Right renal cortex interstitium (tissue), 3 donors: ENCODE measurements around the gene ANKMY1. TPM values are rescaled to one million over a fixed set of nuclear protein-coding genes. Genes with fewer than 3 reads are reported as not detected.
"Not testable (repeated sequence)": the region's sequence is repeated elsewhere in the genome, so short reads cannot be mapped to it uniquely, and the experiment has no call there.

Experiments
- DNase-seq, 3 donors: peaks; one replicate each; pipeline ENCODE4 v3.0.0-alpha.2; 2013; ENCODE audit warnings: low read depth in 3 of 3, low spot score in 2 of 3
- polyA plus RNA-seq, 3 donors: library from polyadenylated mRNA; unstranded; fragments of 120-200 nt; gene quantifications; one replicate each; pipeline ENCODE4 v1.2.1, GENCODE V29; 2013; ENCODE audit not compliant: insufficient read length in 3 of 3

The ANKMY1 gene
- polyA plus RNA-seq, 3 donors = 8.7 to 11.9 (median 9.0) TPM

DNA sequence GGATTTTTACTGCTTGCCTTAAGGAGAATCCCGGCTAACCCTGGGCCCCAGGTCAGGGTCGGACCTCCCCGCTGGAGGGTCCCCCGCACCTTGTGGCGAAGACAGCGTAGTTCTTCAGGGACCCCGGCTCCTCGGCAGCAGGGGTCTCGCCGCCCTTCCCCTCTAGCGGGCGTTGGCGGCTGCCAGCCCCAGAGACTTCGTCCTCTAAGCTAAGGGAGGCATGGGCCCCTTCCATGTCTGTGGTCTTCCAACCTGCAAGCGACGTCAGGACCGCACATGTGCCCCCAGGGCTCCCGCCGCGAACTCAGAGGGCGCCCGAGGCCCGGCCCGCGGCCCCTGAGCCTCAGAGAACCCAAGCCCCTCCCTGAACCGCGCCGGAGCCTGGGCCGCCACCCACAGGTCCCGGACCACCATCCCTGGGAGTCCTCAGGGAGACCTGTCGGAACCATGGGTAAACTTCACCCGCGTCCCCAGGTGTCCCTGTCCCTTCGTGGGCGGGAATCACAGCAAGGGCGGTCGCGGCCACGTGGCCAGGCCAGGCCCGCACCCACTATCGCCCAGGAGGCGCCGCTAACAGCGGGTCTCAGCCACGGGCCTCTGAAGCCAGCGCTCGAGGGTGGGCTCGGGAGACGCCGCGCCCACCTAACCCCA lies 562 bp downstream of the ANKMY1 start:
- no peak for DNase-seq

DNA sequence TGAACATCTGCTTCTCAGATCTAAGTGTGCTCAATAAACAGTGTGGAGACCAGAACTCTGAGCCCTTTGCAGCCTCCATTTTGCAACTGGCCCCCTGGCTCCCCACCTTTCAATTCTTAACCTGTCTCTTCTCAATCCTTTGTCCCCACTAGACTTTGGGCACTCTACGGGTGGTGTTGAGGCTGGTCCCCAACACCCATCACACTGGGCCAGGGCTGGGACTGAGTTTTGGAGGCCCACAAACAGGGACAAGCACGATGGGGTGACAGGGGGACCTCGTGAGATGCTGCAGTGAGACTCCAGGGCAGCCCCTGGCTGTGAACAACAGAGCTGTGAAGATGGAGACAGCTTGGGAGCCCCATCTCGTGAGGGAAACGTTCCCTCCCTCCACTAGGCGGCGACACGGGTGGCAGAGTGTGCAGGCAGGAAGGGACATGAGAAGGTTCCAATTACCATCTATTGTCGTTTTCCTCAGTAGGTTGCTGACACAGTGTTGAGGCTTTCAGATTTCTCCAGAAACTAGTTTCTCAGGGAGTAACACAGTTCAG lies 1.2 kb downstream of the ANKMY1 start:
- no peak for DNase-seq

DNA sequence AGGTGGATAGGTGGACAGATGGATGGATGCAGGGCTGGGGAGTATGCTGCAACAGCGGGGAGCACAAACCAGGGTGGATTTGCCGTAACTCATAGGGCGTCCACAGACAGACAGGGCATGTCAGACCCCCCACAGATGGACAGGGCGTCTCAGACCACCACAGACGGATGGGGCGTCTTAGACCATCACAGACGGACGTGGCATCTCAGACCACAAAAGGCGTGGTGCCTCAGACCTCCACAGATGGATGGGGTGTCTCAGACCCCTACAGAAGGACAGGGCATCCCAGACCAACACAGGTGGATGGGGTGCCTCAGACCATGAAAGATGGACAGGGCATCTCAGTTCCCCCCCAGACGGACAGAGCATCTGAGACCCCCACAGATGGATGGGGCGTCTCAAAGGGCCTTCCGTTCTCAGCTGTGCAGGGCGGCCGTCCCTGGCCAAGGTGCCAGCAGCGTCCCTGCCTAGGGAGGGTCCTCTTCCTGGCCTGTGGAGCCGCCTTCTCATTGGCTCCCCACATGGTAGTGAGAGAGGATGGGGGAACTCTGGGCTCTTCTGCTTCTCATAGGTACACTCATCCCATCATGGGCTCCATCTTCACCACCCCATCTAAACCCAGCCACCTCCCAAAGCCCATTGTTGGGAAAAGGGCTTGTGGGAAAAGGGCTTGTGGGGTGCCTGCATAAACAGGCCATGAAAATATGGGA lies 2.1 kb downstream of the ANKMY1 start:
- no peak for DNase-seq

DNA sequence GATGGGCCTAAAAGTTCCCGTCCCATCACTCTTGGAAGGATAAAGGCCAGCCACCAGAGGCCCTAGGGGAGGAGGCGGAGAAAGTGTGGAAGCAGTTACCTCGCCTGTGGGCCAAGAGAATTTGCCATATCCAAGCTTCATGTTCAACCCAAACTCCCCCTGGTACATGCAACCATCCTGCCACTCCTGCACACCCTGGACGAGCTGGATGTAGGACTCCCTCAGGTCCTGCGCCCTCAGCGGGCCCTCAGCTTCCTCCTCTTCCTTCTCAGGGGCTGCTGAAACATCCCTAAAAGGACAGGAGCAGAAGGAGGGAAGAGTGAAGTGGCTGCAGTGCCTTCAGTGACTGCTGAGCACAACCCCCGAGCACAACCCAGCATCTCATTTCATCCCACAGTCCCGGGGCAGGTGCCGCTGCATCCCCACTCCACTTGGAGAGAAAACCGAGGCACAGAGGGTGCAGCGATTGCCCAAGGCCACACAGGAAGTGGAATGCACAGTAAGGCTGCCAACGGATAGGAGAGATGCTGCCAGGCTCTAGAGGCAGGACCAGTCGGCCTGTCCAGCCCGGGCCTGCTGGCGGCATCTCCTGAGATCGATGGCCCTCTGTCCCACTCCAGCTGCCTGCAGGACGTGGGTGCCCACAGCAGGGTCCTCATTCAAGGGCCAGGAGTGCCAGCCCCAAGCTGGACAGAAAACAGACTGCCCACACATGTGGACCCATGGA lies 2.9 kb downstream of the ANKMY1 start:
- no peak for DNase-seq

DNA sequence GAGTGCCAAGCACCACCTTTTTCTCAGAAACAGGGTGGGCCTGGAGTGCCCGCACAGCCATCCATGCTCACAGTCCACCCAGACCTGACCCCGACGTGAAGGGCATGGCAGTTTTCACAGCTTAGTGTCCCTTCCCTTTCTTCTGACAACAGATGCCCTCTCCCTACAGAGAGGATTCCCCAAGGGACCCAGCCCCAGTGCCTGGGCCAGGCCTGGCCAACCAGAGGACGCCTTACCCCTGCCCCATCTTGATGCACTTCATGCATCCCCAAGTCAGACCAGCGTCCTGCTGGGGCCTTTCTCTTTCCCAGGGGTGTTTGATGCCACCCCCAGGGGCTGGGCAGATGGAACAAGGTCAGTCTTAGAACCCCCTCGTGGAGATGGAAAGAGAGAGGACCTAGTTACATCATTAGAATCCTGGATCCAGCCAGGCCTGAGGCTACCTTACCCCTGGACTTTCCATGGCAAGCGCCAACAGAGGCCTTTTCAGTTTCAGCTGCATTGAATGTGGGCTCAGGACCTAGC lies 3.8 kb downstream of the ANKMY1 start:
- DNase-seq = no peak

DNA sequence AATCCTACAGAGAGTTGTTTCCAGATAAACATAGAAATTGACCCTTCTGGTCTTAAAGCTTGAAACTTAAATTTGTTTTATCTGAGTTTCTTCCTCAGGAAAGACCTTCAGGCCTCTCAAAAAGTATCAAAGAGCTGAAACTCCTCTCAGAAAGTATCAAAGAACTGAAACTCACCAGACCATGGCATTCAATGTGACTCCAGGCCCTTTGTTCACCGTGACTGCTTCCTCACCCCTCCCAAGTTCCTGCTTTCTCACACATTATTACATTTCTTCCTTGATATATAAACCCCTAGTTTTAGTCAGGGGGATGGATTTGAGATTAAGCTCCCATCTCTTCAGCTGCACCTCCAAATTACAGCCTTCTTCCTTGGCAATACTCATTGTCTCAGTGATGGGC lies 6.0 kb downstream of the ANKMY1 start:
- no peak for DNase-seq

DNA sequence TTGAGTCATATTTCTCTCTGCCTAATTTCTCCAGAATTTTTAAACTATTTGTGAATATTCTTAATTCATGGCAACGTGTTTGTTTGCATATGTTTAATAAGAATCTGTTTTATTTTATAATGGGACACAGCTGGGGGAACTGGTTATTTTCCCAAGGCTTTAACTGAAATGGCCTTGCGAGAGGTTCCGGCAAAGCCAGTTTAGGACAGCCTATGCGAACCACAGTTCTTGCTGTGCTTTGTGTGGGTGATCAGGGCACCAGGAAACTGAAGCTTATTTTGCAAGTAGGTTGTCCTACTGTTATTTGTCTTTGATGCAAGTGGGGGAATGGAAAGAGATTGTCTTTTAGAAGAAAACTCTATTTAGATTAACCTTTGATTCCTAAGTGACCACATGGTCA lies 6.5 kb downstream of the ANKMY1 start:
- DNase-seq = no peak

DNA sequence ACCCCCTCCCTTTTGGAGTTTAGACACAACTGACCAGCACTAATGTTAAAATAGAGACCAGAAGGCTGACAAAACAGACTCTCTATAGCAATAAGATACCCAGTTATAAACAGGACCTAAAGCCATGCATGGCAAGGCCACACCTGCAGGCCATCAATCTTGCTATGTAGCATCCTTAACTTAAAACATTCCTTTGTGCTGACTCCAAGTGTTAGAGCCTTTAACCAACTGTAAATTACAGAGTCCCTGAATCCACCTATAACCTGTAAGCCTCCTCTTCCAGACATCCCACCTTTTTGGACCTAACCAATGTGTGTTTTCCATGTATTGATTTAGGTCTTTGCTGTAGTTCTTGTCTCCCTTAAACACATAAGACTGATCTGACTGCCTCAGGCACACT lies 17.9 kb downstream of the ANKMY1 start:
- no peak for DNase-seq

DNA sequence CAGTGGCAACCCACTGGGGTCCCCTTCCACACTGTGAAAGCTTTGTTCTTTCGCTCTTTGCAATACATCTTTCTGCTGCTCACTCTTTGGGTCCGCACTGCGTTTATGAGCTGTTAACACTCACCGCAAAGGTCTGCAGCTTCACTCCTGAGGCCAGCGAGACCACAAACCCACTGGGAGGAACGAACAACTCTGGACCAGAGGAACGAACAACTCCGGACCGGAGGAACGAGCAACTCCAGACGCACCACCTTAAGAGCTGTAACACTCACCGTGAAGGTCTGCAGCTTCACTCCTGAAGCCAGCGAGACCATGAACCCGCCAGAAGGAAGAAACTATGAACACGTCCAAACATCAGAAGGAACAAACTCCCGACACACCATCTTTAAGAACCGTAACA lies 18.7 kb downstream of the ANKMY1 start:
- DNase-seq = not testable (repeated sequence)

DNA sequence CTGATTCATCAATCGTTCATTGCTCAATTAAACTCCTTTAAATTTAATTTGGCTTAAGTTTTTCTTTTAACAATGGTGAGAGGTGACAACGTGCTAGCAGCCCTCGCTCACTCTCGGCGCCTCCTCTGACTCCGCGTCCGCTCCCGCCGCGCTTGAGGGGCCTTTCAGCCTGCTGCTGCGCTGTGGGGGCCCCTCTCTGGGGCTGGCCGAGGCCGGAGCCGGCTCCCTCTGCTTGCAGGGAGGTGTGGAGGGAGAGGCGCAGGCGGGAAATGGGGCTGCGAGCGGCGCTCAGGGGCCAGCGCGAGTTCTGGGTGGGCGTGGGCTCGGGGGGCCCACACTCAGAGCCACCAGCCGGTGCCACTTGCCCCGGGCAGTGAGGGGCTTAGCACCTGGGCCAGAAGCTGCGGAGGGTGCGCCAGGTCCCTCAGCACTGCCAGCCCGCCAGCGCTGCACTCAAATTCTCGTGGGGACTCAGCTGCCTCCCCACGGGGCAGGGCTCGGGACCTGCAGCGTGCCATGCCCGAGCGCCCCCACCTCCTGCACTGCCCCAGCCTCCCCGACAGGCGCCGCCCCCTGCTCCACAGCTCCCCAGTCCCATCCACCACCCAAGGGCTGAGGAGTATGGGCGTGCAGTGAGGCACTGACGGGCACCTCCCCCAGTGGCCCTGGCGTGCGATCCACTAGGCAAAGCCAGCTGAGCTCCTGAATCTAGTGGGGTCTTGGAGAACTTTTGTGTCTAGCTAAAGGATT lies 19.6 kb downstream of the ANKMY1 start:
- no peak for DNase-seq

DNA sequence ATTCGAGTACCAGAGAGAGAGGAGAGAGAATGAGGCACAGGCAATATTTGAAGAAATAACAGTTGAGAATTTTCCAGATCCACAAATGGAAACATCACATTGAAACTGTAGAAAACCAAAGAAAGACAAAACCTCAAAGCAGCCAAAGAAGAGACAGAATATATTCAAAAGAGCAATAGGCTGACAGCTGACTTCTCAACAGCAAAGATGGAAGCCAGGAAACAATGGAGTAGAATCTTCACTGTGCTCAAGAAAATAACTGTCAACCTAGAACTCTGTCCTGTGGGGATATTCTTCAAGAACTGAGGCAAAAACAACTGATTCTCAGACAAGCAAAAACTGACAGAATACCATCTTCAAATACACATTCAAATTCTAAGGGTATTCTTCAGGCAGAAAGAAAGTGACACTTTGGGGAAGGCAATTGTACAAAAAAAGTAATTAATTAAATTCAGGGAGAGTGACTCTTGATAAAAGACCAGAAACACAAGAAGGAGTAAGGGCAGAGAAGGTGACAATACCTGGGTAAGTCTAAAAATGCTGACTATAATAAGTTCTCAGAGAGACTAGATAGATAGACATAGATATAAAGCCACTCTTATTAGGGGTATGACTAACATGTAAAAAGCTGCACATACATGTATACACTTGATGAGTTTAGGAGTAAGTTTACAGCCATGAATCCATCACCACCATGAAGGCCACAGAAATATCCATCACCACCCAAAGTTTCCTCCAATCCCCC lies 25.6 kb downstream of the ANKMY1 start:
- DNase-seq = no peak

DNA sequence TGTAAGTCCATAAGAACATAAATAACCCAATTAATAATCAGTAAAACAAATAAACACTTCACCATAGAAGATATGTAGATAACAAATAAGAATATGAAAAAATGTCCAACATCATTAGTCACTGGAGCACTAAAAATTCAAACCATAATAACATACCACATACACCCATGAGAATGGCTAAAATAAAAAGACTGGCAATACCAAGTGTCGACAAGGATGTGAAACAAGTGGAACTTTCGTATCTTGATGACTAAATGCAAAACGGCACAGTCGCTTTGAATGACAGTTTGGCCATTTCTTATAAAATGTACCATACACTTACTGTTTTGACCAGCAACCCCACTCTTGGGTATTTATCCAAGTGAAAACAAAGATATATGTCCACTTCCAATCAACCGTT lies 26.8 kb downstream of the ANKMY1 start:
- no peak for DNase-seq

DNA sequence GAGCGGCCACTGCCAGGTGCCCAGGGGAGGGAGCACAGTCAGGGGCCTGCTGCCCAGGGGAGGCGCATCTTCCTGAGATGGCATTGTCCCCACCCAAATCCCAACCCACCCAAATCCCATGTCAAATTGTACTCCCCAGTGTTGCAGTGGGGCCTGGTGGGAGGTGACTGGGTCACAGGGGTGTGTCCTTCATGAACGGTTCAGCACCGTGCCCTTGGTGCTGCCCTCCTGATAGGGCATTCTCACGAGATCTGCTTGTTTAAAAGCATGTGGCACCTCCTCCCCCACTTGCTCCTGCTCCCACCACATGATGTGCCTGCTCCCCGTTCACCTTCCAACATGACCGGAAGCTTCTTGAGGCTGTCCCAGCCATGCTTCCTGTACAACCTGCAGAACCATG lies 27.6 kb downstream of the ANKMY1 start:
- no peak for DNase-seq

DNA sequence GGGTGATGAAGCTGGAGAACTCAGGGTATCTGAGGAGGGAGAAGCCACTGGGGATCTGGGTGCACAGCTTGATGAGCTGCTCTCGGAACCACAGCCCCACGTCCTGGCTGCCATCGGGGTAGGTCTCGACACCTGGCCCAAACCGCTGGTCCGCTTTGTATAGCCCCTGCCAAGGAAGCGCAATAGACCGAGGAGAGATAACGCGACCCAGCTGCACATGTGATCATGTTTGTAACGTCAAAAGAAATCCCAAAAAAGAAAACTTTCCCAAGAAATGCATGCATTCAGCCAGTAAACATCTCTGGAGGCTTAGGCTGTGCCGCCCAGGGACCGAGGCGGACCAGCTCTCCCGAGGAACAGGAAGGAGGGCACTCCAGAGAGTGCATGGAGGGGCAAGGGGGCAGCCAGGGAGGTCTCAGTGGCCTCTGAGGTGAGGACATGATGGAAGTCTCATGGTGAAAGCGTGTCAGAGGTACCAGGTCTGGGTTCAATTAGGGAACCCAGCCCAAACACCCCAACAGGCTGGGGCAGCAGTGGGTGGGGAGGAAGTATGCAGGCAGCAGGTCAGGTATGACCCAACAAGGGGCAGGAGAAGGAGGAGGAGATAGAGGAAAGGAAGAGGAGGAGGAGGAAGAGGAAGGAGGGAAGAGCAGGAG lies 28.3 kb downstream of the ANKMY1 start:
- no peak for DNase-seq

DNA sequence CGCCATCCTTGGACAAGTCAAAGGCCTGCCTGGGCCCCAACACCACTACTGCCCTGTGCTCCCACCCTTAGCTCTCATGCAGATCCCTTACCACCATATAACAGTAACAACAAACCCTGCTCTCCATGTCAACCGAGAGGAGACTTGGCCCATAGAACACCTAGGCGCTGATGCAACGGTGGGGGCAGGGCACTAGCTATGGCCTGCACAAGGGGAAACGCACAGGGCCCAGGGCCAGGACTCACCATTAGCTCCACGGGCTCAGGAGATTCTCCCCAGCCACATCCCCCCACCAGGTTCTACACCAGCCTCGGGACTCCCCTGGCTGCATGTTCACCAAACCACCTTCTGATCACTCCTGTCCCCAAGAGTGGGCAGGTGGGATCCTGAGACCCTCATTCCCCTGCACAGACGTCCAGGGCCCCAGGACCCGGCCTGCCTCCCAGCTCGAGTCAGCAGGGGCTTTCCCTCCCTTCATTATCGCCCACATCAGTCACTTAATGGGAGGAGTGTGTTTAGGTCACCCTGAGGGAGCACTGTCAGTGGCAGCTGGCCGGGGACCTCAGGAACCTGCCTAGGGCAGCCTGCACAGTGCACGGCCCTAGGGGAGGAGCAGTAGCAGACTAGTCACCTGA lies 29.3 kb downstream of the ANKMY1 start:
- no peak for DNase-seq

DNA sequence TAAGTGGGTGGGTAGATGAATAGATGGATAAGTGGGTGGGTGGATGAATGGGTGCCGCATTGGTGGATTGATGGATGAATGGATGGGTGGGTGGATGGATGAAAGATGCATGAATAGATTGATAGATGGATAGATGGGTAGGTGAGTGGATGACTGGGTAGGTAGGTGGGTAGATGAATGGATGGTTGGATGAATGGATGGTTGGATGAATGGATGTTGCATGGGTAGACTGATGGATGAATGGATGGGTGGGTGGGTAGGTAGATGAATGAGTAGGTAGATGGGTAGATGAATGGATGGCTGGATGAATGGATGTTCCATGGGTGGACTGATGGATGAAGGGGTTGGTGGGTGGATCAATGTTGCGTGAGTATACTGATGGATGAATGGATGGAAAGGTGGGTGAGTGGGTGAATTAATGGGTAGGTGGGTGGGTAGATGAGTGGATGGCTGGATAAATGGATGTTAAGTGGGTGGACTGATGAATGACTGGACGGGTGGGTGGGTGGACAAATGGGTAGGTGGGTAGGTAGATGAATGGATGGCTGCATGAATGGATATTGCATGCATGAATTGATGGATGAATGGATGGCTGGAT lies 30.5 kb downstream of the ANKMY1 start:
- no peak for DNase-seq

DNA sequence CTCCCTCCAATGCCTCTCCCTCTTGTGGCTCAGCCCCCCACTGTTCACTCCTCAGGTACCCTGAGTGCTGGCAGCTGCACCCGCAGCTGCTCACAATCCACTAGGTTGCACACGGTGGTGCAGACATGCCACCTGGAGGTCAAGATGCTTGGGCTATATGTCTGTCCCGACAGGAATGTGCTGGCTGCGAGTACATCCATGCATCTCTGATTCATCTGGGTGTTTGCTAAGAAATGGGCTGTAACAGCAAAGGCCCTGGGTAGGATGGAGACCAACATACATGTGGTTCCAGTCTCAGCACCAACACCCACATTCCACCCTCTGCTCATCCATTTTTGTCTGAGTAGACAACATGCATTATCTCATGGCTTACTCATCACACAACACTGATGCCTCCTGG lies 31.3 kb downstream of the ANKMY1 start:
- no peak for DNase-seq

DNA sequence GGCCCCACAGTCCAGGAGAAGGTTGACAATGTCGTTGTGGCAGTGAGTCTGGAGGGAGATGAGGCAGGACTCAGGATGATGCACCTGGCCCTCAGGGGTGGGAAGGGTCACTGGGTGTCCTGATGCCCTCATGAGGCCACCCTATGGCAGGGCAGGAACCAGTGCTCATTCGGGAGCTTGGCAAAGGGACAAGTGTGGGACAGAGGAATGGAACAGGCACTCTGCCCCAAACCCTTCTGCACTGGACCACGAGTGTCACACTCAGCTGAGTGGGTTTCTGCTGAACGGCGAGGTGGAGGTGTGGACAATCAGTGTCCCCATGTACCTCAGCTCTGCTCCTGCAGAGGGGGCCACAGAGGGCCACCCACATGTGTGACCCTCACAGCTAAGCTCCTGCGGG lies 32.0 kb downstream of the ANKMY1 start:
- no peak for DNase-seq
